HG02588 (cell line): Measurements from ENCODE around the gene KCTD19.

Source experiments
- ATAC-seq: cut with Tn5 transposase; IDR thresholded peaks from one replicate; pipeline ENCODE4 v1.9.1; 2021; ENCODE audit warnings: mild to moderate bottlenecking, moderate library complexity; ENCODE audit not compliant: unreplicated experiment

KCTD19 gene

GRCh38 chr16:67326115-67326471 lies 448 bp downstream of the KCTD19 start:
- ATAC-seq = no peak

GRCh38 chr16:67317853-67318252 lies 8.7 kb downstream of the KCTD19 start:
- no peak for ATAC-seq

DNA sequence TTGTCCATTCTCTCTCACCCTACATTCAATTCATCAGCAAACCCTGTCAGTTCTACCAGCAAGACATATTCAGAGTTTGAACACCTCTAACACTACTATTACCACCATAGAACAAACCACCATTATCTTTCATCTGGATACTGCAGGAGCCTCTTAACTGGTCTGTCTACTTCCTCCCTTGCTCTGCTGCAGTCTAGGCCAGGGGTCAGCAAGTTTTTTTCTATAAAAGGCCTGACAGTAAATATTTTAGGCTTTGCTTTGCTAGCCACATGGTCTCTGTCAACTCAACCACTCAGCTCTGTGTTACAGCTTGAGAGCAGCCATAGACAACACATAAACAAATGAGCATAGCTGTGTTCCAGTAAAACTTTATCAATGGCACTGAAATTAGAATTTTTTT lies 13.8 kb downstream of the KCTD19 start:
- no peak for ATAC-seq

DNA sequence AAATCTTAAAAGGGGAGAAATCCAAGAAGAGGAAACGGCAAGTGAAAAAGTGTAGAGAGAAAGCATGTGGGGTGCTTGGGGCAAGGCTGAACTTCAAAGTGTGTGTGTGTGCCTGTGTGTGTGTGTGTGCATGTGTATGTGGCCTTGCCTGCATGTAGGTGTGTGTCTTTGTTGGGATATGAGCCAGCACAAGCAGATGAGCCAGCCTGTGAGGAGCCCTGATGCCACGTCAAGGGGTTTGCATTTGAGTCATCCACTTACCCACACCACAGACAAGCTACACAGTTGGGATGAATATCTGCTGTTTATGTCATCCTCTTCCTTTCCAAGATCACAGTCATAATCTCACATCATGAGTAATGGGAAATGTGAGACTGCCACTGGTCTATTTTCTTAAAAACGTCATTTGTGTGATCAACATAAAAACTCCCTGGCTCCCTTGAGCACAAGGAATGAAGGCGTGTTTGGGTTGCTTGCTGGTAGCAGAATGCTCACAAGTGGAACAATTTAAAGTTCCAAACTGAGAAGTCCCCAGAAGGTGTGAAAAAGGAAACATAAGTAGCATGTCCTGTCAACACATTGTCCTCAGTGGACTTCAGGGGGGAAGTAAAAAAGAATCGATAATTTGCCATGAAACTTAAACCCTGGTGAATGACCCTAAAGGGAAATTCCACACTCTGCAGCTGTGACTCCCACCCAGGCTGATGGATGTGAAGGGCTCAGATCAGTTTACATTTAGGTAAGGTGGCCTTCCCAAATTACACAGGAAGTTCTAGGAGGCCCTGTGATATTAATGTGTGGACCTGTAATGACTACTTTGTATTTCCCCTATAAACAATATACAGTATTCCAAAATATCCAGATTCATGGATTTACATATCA lies 14.7 kb downstream of the KCTD19 start:
- peak; percentile 78 for ATAC-seq

DNA sequence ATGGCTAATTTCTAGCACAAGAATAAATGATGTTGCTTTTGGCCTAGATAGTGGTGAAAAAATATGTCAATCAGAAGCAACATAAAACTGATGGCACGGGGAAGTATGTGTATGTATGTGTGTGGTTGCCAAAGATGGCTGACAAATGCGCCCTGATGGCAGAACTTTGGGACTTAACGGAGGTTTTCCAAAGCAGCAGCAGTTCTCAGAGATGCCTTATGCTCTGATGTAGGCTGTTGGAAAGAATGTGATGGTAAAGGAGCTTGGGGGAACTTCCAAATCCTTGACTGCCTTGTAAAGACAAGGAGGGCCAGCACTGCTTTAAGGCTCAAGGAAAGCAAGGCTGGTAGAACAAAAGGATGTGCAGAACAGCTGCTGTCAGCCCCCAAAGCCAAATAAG lies 16.0 kb downstream of the KCTD19 start:
- ATAC-seq = no peak

- no peak for ATAC-seq
Observed at GRCh38 chr16:67305216-67306071, 21.1 kb downstream of the KCTD19 start.

DNA sequence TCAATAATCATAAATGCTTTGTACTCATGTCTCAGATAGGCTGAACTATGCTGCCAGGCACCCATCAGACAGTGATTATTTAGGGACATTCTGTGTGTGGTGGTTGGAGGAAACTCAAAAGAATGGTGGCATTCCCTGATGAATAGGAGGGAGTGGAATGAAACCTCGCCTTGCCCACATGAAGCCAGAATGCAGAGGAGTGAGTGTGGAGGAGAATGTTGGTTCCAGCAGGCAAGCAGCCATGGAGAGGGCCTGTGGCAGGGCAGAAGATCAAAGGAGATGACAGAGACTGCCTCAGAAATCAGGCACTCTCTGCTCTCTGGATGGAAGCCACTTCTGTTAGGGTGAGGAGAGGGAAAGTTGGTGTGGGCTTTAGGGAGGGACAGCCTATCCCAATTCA lies 22.5 kb downstream of the KCTD19 start:
- ATAC-seq = no peak

DNA sequence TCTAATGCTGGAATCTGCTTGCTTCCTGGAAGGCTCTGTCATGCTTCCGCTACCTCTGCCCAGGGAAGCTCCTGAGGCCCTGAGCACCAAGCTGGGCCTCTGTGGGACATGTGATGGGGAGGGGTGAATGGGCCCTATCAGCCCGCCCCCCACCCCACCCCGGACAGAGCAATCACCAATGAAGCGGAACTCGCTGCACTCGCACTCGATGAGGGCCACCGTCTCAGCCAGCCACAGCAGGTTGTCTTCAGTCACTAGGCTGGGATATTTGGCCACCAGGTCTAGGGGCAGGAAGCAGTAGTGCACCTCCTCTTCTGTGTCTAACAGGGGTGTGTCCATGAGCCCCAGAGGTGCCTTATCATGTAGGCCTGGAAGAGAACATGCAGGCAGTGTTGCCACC lies 23.6 kb downstream of the KCTD19 start:
- ATAC-seq = no peak

- ATAC-seq = no peak
Observed at GRCh38 chr16:67302076-67302475, 24.5 kb downstream of the KCTD19 start.

GRCh38 chr16:67301080-67301782 lies 25.3 kb downstream of the KCTD19 start:
- ATAC-seq = no peak

- no peak for ATAC-seq
Observed at GRCh38 chr16:67299269-67299668, 27.3 kb downstream of the KCTD19 start.

DNA sequence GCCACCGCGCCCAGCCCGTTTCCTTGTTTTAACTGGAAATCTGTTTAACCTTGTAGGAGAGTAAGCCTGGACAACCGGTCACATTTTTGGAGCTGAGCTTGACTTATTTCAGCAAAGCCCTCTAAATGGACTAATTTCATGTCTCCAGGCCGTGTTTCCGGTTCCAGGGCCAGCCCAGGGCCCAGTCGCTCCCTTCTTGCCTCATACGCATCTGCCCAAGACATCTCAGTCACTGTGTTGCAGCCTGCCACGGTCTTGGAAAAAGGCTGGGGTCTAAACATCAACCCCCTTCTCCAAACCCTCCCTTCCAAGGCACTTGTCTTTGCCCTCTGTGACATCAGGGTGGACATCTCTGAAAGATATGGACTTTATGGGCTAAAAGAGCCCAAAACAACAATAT lies 28.3 kb downstream of the KCTD19 start:
- no peak for ATAC-seq

GRCh38 chr16:67296420-67296819 lies 30.1 kb downstream of the KCTD19 start:
- no peak for ATAC-seq

DNA sequence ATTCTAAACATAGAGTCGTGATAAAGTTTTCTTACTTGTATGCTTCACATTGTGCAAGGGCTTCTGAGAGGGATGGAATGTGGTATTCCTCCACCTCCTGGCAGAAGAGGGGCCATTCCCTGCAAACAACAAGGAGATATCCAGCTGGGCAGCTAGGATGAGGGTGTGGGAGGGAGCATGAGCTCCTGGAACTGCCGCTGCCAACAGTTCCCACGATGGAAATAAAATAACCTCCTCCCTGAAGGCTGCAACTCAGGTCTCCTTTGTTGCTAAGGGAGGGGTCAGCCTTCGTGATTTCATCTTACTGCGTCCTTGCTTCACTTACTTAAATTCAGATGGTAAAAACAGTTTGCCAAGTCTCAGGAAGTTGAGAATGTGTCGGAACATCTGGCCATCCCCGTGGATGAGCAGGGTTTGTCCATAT lies 31.6 kb downstream of the KCTD19 start:
- no peak for ATAC-seq

GRCh38 chr16:67294171-67294757 lies 32.3 kb downstream of the KCTD19 start:
- ATAC-seq = no peak

- ATAC-seq = no peak
Observed at GRCh38 chr16:67291461-67291860, 35.1 kb downstream of the KCTD19 start.

DNA sequence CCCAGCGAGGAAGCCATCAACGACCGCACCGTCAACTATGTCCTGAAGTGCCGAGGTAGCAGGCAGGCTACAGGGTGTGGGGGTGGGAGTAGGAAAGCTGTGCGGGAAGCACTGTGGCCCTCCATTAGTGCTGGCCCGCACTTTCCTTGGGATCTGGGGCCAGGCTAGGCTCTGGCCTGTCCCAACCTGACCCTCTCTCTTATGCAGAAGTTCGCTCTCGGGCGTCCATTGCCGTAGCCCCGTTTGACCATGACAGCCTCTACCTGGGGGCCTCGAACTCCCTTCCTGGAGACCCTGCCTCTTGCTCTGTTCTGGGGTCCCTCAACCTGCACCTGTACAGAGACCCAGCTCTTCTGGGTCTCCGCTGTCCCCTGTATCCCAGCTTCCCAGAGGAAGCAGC lies 38.6 kb downstream of the KCTD19 start:
- ATAC-seq = no peak

GRCh38 chr16:67286441-67287235 lies 39.9 kb downstream of the KCTD19 start:
- ATAC-seq = no peak

GRCh38 chr16:67284699-67285646 lies 41.6 kb downstream of the KCTD19 start:
- ATAC-seq = no peak
